GM19438 (cell line): ENCODE data around the gene MVB12B.
"Not testable (repeated sequence)": the region's sequence is repeated elsewhere in the genome, so short reads cannot be mapped to it uniquely, and the experiment has no call there.

Experiments
- ATAC-seq: cut with Tn5 transposase; IDR thresholded peaks from one replicate; pipeline ENCODE4 v1.9.1; 2021; ENCODE audit warnings: low read depth; ENCODE audit not compliant: unreplicated experiment

MVB12B gene

DNA sequence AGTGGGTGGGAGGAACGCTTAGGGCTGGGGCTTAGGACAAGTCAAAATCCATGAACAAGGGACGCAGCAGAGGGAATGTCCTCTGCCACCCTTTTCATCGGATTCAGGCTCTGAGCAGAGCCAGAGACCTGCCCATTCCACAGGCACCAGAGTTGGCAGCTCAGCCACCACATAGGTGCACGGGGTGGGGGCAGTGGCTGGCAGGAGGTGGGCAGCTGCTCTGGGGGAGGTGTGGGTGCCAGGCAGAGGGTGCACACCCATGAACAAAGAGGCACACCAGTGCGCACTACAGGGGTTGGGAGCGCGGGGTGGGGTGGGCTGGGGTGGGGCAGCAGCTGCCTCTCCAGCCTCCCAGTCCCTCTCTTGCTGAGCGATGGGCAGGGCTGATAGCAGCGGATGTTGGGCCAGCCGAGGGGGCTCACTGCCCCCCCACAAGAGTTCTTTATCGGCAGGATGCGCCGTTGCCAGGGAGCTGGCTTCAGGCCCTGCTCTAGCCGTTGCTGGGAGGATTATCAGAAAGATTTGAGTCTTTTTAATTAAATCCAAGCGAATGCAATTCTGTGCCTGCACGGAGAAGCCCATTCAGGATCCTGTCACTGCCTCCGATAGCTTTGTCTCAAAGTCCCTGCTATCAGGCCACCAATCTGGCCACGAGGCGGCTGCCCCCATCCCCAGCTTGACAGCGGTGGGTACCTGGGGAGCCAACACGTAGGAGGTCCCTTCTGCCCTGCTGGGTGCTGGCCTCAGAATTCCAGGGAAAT is 222.8 kb downstream of the MVB12B start:
- ATAC-seq: no peak

- no peak for ATAC-seq
These were observed 224.3 kb downstream of the MVB12B start for GRCh38 chr9:126550891-126551351.

DNA sequence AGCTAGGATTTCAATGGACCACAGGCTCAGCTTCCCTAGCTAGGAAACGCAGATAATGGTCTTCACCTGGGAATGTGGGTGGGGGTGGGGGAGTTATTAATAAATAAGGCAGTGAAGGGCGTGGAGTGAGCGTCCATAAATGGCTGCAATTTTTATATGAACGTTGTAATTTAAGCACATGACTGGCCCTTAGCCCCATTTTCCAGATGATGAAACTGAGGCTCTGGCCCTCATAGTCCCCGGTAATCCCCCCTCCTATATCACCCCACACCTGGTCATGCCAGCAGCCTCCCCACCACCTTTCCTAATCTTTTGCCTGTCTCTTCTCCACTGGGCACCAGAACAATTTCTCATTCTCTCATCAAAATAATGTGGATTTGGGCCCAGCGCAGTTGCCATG is 225.2 kb downstream of the MVB12B start:
- ATAC-seq: no peak

GRCh38 chr9:126554292-126554691 is 227.7 kb downstream of the MVB12B start:
- no peak for ATAC-seq

GRCh38 chr9:126555421-126555820 is 228.8 kb downstream of the MVB12B start:
- not testable (repeated sequence) for ATAC-seq
